SKM-1 treated with dmso at 0.1 percent for 144 hours (cell line): ENCODE measurements around the gene MANBA.
A peak's percentile ranks its signal among the peaks of the same experiment; 100 is the strongest.

Experiments used
- DNase-seq: peaks from one replicate; lab custom pipeline; 2025; ENCODE audit not compliant: unreplicated experiment; lab: John Stamatoyannopoulos, UW

Gene MANBA

DNA sequence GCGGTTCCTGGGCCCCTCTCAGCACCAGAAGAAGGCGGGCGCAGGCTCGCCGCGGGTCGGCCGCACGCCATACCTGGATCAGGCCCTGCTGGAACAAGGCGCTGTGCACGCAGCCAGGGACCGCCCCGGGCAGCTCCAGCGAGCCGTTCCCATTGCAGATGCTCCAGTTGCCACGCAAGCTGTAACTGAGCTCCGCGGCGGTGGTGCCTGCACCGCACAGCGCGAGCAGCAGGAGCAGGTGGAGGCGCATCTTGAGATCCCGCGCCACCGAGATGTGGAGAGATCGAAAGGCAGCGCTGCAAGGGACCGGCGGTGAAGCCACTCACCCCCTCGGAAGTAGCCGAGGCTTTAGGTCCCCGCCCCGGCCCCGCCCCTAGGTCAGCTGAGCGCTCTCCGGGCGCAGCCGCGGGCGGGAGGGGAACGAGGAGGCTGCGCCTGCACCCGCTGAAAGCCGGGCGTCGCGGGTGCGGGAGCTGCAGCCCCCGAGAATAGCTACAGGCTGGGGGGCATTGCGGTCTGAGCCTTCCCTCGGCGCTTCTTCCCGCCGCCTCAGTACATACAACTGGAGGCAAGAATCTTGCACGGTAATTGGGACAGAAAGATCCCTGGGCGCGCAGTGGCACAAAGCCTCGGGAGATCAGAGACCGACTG is at the start of gene MANBA:
Gene MANBA, minus strand, starts transcription at position 324 of the 651 bp plus-strand sequence. Its CDS starts 74 bp downstream, at position 250.
- DNase-seq, result peak; percentile 75

- DNase-seq, result no peak
These were observed 48.9 kb upstream of the MANBA start for GRCh38 chr4:102809691-102810090.

GRCh38 chr4:102809190-102809589 is 48.4 kb upstream of the MANBA start:
- DNase-seq, result no peak

DNA sequence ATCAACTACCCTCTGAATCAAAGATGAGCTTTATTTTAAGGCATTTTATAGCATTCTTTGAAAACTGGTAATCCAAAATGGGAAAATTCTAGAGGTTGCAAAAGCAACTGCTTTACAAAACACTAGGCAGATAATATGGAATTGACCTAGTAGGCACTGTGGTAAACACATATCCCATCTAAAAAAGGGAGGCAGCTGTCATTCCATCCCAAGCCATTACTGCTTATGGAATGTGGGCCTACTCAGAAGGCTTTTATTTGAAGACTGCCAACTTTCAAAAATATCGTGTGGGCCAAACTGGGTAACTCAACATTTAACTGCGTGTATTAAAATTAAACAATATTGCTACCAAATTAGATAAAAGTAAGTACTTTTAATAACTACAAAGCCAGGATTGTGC is 47.2 kb upstream of the MANBA start:
- DNase-seq, result no peak

DNA sequence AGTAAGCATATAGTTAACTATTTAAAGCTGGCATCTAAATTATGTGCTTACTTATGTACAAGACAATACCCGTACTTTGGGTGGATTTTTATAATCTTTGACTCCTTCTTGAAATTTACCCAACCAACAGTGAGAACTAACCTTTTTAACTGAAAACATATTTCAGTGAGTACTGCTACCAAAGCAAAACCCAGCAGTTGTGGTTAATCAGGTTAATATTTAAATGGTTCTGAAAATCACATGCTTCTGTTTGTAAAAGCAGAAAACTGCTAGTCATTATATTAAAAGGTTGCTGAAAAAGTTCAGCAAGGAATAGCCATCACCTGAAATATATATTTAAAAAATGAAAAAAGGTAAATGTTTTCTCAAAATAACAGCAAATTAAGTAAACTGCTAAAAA is 46.6 kb upstream of the MANBA start:
- DNase-seq, result no peak

DNA sequence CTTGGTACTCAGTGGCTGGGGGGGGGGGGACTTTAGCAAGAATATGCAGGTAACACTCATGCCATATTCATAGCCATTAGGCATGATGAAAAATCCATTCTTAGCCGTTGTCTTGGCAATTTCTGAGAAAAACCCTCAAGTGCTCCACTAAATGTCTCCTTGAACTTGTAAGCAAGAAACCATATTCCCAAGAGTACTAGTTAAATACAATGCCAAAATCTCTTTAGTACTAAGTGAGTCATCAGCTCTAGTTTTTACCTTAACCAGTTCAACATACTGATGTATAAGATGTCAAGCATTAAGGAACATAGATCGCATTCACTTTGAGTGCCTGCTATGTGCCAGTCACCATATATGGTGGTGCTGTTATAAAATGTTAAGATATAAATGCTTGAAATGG is 39.0 kb upstream of the MANBA start:
- DNase-seq, result no peak

DNA sequence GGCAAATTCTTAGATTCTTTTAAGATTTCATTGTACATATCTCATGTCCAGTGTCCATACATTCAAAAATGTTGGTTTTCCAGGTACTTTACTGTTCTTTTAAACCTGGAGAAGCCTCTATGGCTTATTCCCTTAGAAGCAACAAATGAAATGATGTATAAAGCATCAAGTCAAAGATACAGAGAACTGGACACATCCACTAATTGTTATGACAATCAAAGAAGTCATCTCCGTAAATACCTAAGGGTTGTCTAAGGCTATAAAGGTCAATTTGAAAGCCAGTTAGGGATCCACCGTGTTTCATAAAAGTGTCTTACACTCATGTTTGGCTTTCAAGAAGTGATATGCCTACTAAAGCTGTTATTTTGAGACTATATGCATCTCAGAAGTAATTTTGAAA is 34.2 kb upstream of the MANBA start:
- no peak for DNase-seq

GRCh38 chr4:102792361-102792936 is 31.7 kb upstream of the MANBA start:
- DNase-seq, result no peak

- no peak for DNase-seq
These were observed 30.6 kb upstream of the MANBA start for GRCh38 chr4:102791318-102791835.

DNA sequence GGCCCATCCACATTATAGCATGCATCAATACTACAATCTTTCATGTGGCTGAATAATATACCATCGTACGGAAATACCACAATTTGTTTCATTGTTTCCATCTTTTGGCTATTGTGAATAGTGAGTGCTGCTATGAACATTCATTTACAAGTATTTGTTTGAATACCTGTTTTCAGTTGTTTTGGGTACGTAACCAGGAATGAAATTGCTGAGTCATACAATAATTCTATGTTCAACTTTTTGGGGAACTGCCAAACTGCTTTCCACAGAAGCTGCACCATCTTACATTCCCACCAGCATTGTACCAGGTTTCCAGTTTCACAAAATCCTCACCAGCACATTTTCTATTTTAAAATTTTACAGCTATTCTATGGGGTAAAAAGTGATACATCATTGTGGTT is 28.5 kb upstream of the MANBA start:
- DNase-seq, result no peak

DNA sequence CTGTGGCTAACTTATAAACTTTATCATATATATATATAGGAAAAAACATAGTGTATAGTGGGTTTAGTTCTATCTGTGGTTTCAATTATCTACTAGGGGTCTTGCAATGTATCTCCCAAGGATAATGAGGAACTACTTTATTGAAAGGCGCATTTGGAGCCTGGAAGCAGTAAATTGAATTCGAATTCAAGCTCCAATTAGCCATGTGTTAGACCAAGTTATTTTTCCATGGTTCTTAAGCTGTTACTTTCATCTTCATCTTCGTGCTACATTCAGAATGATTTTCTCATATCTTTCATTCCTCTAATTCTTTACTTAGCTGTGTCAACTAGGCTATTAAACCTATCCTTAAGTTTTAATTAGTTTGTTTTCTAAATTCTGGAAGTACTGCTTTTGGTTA is 27.2 kb upstream of the MANBA start:
- no peak for DNase-seq

DNA sequence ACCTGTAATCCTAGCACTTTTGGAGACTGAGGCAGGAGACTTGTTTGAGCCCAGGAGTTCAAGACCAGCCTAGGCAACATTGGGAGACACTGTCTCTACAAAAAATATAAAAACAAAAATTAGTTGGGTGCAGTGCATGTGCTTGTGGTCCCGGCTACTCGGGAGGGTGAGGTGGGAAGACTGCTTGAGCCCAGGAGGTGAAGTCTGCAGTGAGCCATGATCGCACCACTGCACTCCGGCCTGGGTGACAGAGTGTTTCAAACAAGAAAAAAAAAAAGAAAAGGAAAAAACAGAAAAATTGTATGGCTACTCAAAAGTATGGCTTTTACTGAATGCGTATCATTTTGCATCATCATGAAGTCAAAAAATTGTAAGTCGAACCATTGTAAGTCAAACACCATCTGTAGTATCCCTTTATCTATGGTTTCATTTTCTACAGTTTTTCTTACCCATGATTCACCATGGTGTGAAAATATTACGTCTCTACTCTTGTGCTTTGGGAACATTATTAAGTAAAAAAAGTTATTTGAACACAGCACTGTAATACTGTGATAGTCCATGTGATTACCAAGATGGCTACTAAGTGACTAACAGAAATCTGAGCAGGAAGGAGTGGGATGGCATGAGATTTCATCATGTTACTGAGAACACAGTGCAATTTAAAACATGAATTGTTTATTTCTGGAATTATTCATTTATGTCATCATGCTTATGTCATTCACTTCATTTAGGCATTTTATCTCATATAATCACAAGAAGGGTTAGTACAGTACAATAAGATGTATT is 26.5 kb upstream of the MANBA start:
- DNase-seq, result no peak

DNA sequence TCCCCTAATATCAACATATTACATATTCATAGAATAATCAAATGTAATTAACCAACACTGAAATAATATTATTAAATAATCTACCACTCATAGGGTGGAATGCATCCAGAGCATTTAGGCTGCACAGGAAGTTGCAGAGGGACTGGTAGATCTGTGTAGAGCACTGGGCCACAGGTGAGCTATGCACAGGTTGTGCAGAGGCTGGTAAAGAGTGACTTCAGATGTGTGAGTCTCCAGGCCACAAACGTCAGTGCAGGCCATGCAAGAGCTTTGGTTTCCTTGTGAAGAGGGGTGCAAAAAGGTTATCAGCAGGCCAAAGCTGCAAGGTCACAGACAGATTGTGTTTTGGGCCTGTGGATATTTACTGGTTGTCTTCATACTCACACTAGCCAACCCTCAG is 25.5 kb upstream of the MANBA start:
- DNase-seq, result no peak

GRCh38 chr4:102783006-102783405 is 22.2 kb upstream of the MANBA start:
- no peak for DNase-seq

GRCh38 chr4:102781570-102781969 is 20.8 kb upstream of the MANBA start:
- DNase-seq, result no peak

GRCh38 chr4:102780476-102781144 is 19.8 kb upstream of the MANBA start:
- DNase-seq, result no peak

DNA sequence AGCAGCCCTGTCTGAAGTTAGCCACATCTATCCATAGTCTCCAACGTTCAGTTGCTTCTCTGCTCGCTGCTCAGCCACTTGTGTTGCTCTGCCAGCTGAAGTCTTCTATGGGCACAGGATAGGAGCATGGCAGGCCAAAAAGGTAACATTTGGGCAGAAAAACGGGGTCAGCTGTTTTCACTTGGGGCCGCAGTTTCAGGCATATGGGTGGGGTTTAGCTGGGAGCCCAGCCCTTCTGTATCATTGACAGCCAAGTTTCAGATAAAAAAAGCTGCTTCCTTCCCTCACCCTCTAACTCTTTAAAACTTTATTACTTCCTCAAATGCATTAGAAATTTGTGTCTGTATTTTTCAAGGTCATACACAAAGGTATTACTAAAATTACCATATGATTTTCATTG is 18.4 kb upstream of the MANBA start:
- no peak for DNase-seq

DNA sequence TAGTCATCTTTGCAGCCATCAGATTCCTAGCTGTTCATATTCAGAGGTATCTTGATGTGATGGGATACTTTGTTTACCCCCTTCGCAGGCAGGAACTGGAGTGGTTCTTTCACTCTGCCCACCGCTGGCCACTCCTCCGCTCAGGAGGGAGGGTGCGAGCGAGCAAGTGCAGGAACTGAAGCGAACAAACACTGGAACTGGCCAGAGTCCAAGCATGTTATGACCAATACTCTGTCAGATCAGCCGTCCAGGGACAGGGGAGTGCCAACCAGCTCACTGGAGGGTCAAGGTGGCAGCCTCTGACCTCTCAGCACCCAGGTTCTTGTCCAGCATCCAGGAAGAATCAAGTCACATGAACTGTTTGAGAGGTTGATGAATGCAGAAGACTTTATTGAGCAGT is 18.0 kb upstream of the MANBA start:
- no peak for DNase-seq

- DNase-seq, result no peak
These were observed 15.0 kb upstream of the MANBA start for GRCh38 chr4:102775805-102776204.

- DNase-seq, result no peak
These were observed 13.5 kb upstream of the MANBA start for GRCh38 chr4:102774254-102774653.

DNA sequence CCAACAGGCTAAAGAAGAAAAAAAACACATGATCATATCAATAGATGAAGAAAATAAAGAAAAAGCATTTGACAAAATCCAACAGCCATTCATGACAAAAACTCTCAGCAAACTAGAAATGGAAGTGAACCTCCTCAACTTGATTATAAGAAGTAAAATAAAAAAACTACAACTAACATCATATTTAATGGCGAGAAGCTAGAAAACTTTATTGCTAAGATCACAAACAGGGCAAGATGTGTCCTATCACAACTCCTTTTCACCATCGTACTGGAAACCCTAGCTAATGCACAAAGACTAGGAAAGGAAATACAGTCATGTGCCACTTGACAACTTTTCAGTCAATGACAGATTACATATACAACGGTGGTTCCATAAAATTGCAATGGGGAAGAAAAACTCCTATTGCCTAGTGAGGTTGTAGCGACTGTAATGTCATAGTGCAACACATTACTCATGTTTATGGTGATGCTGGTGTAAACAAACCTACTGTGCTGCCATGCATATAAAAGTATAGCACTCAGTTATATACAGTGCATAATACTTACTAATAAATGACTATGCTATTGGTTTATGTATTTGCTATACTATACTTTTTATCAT is 12.1 kb upstream of the MANBA start:
- no peak for DNase-seq
